ENCODE results near the gene NRIP3.
"Not testable (repeated sequence)": the region's sequence is repeated elsewhere in the genome, so short reads cannot be mapped to it uniquely, and the experiment has no call there.

NRIP3 gene

GRCh38 chr11:8971196-8971923 is 32.4 kb downstream of the NRIP3 start:
- DNase-seq: no peak

- peak; percentile 39 to 46 for DNase-seq
These were observed 36.6 kb downstream of the NRIP3 start for GRCh38 chr11:8967184-8967583.

GRCh38 chr11:8964324-8965320 is 39.2 kb downstream of the NRIP3 start, which contains the start of gene TMEM9B:
TSS of gene TMEM9B (minus strand) at chr11:8964442. CDS start at chr11:8964313, 129 bp downstream.
- DNase-seq: peak; percentile 91 to 95

- peak in 1 of 2 donors; percentile 4 for DNase-seq
These were observed 40.1 kb downstream of the NRIP3 start for GRCh38 chr11:8963569-8964323.

- DNase-seq: no peak
These were observed 41.0 kb downstream of the NRIP3 start for GRCh38 chr11:8962841-8963240.

GRCh38 chr11:8961401-8961800 is 42.4 kb downstream of the NRIP3 start:
- peak; percentile 40 to 45 for DNase-seq

GRCh38 chr11:8959546-8960166 is 44.1 kb downstream of the NRIP3 start:
- DNase-seq: peak; percentile 77 to 82

- DNase-seq: no peak
These were observed 46.9 kb downstream of the NRIP3 start for GRCh38 chr11:8956860-8957259.

- DNase-seq: peak in 1 of 2 donors; percentile 22
These were observed 54.9 kb downstream of the NRIP3 start for GRCh38 chr11:8948886-8949285.

GRCh38 chr11:8947230-8947943 is 56.4 kb downstream of the NRIP3 start:
- DNase-seq: no peak

GRCh38 chr11:8942518-8943066 is 61.2 kb downstream of the NRIP3 start, which contains the start of gene ASCL3:
TSS of gene ASCL3 (minus strand) at chr11:8943016. CDS start at chr11:8938161, 4,855 bp downstream.
- no peak for DNase-seq

GRCh38 chr11:8941341-8942103 is 62.3 kb downstream of the NRIP3 start:
- no peak for DNase-seq

GRCh38 chr11:8937659-8938058 is 66.1 kb downstream of the NRIP3 start:
- DNase-seq: no peak

GRCh38 chr11:8937159-8937558 is 66.6 kb downstream of the NRIP3 start:
- no peak for DNase-seq

- DNase-seq: not testable (repeated sequence)
These were observed 68.0 kb downstream of the NRIP3 start for GRCh38 chr11:8935789-8936188.

GRCh38 chr11:8934742-8935488 is 68.9 kb downstream of the NRIP3 start:
- DNase-seq: no peak

- DNase-seq: no peak
These were observed 69.9 kb downstream of the NRIP3 start for GRCh38 chr11:8933931-8934330.

GRCh38 chr11:8932564-8933180 is 71.1 kb downstream of the NRIP3 start, which contains the start of gene C11orf16:
TSS of gene C11orf16 (minus strand) at chr11:8932947. CDS start at chr11:8932308, 639 bp downstream.
- no peak for DNase-seq
